ENCODE results near the gene KCNE3. TPM values are rescaled to one million over a fixed set of nuclear protein-coding genes. Genes with fewer than 3 reads are reported as not detected.
A peak's percentile ranks its signal among the peaks of the same experiment; 100 is the strongest.

Gene KCNE3
- total RNA-seq, 1 donor = 1.8 TPM

DNA sequence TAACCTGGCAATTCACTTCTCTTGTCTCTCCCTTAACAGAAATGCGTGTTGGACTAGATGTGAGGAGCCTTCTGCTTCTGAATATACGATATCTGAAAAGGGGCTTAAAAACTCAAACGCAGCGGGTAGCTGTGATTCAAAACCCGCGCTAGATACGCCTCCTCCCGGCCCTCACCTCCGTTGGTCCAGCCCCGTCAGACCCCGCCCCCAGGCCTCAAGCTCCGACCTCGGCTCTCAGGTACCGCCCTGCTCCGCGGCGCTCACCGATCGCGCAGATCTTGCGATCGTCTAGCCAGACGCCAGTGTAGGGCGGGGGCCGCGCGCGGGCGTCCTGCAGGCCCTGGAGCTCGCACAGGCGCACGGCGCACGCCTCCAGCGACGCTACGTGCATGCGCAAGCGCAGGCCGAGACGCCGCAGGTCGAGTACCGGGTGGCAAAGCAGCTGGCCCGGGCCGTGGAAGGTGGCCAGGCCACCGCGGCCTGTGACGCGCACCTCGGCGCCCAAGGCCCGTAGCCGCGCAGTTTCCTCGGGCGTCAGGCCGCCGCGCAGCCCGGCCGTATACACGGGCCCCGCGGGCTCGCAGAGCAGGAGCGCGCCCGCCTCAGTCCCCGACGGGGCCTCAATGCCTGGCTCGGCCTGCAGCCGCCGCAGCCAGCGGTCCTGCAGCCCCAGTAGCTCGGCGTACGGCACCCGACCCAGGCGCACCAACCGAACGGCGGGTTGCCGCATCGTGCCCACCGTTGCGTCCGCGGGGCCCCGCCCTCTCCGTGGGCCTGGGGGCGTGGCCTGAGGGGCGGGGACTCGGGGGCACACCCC, 25.8 kb upstream of the KCNE3 start, which contains the start of gene LIPT2:
TSS of gene LIPT2 (minus strand) at position 751 of the 817 bp plus-strand sequence. CDS start at position 730, 21 bp downstream.
- TF ChIP-seq, protein P1, sequence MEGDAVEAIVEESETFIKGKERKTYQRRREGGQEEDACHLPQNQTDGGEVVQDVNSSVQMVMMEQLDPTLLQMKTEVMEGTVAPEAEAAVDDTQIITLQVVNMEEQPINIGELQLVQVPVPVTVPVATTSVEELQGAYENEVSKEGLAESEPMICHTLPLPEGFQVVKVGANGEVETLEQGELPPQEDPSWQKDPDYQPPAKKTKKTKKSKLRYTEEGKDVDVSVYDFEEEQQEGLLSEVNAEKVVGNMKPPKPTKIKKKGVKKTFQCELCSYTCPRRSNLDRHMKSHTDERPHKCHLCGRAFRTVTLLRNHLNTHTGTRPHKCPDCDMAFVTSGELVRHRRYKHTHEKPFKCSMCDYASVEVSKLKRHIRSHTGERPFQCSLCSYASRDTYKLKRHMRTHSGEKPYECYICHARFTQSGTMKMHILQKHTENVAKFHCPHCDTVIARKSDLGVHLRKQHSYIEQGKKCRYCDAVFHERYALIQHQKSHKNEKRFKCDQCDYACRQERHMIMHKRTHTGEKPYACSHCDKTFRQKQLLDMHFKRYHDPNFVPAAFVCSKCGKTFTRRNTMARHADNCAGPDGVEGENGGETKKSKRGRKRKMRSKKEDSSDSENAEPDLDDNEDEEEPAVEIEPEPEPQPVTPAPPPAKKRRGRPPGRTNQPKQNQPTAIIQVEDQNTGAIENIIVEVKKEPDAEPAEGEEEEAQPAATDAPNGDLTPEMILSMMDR (IDR thresholded peaks at IDR 0.05; ENCODE audit: extremely low read depth, low read depth, low read length) = no peak
- Histone ChIP-seq H3K27ac (ENCODE audit: low read depth, low read length) (peak within 1 kb of the TSS; percentile 78), H3K36me3 (ENCODE audit: insufficient read depth, low read length) (no peaks in the 10 kb centered on the region)

DNA sequence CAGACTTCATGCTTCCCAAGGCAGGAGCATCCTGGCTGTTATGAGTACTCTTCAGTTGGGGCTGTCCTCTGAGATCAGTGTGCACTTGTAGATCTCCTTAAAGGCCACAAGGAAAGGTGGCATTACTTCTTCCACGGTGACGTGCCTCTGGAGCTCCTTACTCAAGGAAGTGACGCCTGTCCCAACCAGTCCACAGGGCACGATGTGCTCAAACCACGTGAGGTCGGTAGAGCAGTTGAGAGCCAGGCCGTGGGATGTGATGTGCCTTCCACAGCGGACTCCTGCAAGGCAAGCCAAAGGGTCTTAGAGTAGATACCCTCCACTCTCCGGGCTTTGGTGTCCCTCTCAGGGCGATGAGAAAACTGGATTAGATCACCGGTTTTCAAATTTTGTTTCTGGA, 24.7 kb upstream of the KCNE3 start:
- no peak for DNase-seq (ENCODE audit: insufficient read length, low spot score, missing footprints)
- Histone ChIP-seq H3K27ac (ENCODE audit: low read depth, low read length) (no peak overlapping the region), H3K4me2 (ENCODE audit: insufficient read depth, low read length) (peak overlapping the region; percentile 18), H3K27me3 (ENCODE audit: insufficient read depth, low read length) (no peaks in the 10 kb centered on the region), H3K79me2 (ENCODE audit: insufficient read depth, low read length) (no peaks in the 10 kb centered on the region), H3K36me3 (ENCODE audit: insufficient read depth, low read length) (no peaks in the 10 kb centered on the region), H4K20me1 (ENCODE audit: insufficient read depth, low read length) (no peaks in the 10 kb centered on the region), H3K9me3 (ENCODE audit: low read depth, low read length) (no peaks in the 10 kb centered on the region), H3K4me1 (ENCODE audit: insufficient read depth, low read length) (peaks cover 11% of the 10 kb centered on the region), H3K4me3 (ENCODE audit: insufficient read depth, low read length) (no peak overlapping the region), H2AFZ (ENCODE audit: low read length) (no peak overlapping the region)
- TF ChIP-seq, protein P1 (IDR thresholded peaks at IDR 0.05; ENCODE audit: extremely low read depth, low read depth, low read length) = no peak

More for the DNA sequence above, 25.8 kb upstream of the KCNE3 start, which contains the start of gene LIPT2:
- Histone ChIP-seq H3K27me3 (ENCODE audit: insufficient read depth, low read length) (no peaks in the 10 kb centered on the region), H3K9me3 (ENCODE audit: low read depth, low read length) (no peaks in the 10 kb centered on the region), H4K20me1 (ENCODE audit: insufficient read depth, low read length) (no peaks in the 10 kb centered on the region), H2AFZ (ENCODE audit: low read length) (peak within 1 kb of the TSS; percentile 95), H3K79me2 (ENCODE audit: insufficient read depth, low read length) (no peaks in the 10 kb centered on the region), H3K4me1 (ENCODE audit: insufficient read depth, low read length) (peaks cover 11% of the 10 kb centered on the region), H3K4me3 (ENCODE audit: insufficient read depth, low read length) (peak within 1 kb of the TSS; percentile 91), H3K4me2 (ENCODE audit: insufficient read depth, low read length) (peak within 1 kb of the TSS; percentile 98)
- DNase-seq (ENCODE audit: insufficient read length, low spot score, missing footprints) = peak; percentile 97

DNA sequence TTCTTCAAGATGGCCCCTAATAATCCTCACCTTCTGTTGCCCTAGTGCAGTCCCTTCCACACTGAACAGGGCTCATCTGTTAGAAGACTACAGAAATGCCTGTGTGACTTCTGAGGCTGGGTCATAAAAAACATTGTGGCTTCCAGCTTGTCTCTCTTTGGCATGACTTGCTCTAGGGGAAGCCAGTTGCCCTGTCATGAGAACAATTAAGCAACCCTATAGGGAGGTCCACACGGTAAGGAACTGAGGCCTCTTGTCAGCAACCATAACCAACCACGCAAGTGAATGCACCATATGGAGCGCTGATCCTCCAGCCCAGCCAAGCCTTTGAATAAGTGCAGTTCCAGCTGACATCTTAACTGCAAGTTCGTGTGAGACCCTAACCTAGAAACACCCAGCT, 23.6 kb upstream of the KCNE3 start:
- Histone ChIP-seq H3K4me3 (ENCODE audit: insufficient read depth, low read length) (no peak overlapping the region), H3K36me3 (ENCODE audit: insufficient read depth, low read length) (no peaks in the 10 kb centered on the region), H3K4me2 (ENCODE audit: insufficient read depth, low read length) (no peak overlapping the region), H2AFZ (ENCODE audit: low read length) (no peak overlapping the region), H3K27me3 (ENCODE audit: insufficient read depth, low read length) (no peaks in the 10 kb centered on the region), H3K9me3 (ENCODE audit: low read depth, low read length) (no peaks in the 10 kb centered on the region), H3K4me1 (ENCODE audit: insufficient read depth, low read length) (peaks cover 11% of the 10 kb centered on the region), H4K20me1 (ENCODE audit: insufficient read depth, low read length) (no peaks in the 10 kb centered on the region), H3K27ac (ENCODE audit: low read depth, low read length) (no peak overlapping the region), H3K79me2 (ENCODE audit: insufficient read depth, low read length) (no peaks in the 10 kb centered on the region)
- DNase-seq (ENCODE audit: insufficient read length, low spot score, missing footprints) = no peak
- TF ChIP-seq, protein P1 (IDR thresholded peaks at IDR 0.05; ENCODE audit: extremely low read depth, low read depth, low read length) = no peak

DNA sequence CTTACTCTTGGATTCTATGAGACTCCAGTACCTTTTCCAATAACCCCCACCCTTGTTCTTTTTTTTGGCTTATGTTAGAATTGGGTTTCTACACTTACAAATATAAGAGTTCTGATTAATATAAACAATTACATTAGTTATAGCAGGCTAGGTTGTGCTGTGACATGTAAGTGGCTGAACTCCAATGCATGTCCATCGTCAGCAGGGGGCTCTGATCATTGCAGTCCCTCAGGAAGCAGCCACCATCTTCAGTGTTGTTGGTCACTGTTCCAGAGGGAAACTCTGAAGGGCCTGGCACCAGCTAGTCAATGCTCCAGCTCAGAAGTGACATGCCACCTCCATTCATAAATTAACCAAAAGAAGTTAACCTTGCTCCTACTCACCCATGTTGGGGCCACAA, 20.5 kb upstream of the KCNE3 start:
- Histone ChIP-seq H3K9me3 (ENCODE audit: low read depth, low read length) (no peaks in the 10 kb centered on the region), H3K4me1 (ENCODE audit: insufficient read depth, low read length) (no peaks in the 10 kb centered on the region), H4K20me1 (ENCODE audit: insufficient read depth, low read length) (no peaks in the 10 kb centered on the region), H3K79me2 (ENCODE audit: insufficient read depth, low read length) (no peaks in the 10 kb centered on the region), H3K4me2 (ENCODE audit: insufficient read depth, low read length) (no peak overlapping the region), H3K36me3 (ENCODE audit: insufficient read depth, low read length) (no peaks in the 10 kb centered on the region), H3K27ac (ENCODE audit: low read depth, low read length) (no peak overlapping the region), H2AFZ (ENCODE audit: low read length) (no peak overlapping the region), H3K27me3 (ENCODE audit: insufficient read depth, low read length) (no peaks in the 10 kb centered on the region), H3K4me3 (ENCODE audit: insufficient read depth, low read length) (no peak overlapping the region)
- TF ChIP-seq, protein P1 (IDR thresholded peaks at IDR 0.05; ENCODE audit: extremely low read depth, low read depth, low read length) = peak; percentile 20
- DNase-seq (ENCODE audit: insufficient read length, low spot score, missing footprints) = no peak
